GM12801 (cell line): Measurements from ENCODE around the gene UBAP2L.

Source experiments
- TF ChIP-seq, protein P1 (sequence below): IDR thresholded peaks from one replicate; pipeline ENCODE4 v1.5.1; 2011; ENCODE audit warnings: control low read depth; ENCODE audit not compliant: insufficient read length; ENCODE audit errors: extremely low read depth

UBAP2L gene, protein sequence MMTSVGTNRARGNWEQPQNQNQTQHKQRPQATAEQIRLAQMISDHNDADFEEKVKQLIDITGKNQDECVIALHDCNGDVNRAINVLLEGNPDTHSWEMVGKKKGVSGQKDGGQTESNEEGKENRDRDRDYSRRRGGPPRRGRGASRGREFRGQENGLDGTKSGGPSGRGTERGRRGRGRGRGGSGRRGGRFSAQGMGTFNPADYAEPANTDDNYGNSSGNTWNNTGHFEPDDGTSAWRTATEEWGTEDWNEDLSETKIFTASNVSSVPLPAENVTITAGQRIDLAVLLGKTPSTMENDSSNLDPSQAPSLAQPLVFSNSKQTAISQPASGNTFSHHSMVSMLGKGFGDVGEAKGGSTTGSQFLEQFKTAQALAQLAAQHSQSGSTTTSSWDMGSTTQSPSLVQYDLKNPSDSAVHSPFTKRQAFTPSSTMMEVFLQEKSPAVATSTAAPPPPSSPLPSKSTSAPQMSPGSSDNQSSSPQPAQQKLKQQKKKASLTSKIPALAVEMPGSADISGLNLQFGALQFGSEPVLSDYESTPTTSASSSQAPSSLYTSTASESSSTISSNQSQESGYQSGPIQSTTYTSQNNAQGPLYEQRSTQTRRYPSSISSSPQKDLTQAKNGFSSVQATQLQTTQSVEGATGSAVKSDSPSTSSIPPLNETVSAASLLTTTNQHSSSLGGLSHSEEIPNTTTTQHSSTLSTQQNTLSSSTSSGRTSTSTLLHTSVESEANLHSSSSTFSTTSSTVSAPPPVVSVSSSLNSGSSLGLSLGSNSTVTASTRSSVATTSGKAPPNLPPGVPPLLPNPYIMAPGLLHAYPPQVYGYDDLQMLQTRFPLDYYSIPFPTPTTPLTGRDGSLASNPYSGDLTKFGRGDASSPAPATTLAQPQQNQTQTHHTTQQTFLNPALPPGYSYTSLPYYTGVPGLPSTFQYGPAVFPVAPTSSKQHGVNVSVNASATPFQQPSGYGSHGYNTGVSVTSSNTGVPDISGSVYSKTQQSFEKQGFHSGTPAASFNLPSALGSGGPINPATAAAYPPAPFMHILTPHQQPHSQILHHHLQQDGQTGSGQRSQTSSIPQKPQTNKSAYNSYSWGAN

DNA sequence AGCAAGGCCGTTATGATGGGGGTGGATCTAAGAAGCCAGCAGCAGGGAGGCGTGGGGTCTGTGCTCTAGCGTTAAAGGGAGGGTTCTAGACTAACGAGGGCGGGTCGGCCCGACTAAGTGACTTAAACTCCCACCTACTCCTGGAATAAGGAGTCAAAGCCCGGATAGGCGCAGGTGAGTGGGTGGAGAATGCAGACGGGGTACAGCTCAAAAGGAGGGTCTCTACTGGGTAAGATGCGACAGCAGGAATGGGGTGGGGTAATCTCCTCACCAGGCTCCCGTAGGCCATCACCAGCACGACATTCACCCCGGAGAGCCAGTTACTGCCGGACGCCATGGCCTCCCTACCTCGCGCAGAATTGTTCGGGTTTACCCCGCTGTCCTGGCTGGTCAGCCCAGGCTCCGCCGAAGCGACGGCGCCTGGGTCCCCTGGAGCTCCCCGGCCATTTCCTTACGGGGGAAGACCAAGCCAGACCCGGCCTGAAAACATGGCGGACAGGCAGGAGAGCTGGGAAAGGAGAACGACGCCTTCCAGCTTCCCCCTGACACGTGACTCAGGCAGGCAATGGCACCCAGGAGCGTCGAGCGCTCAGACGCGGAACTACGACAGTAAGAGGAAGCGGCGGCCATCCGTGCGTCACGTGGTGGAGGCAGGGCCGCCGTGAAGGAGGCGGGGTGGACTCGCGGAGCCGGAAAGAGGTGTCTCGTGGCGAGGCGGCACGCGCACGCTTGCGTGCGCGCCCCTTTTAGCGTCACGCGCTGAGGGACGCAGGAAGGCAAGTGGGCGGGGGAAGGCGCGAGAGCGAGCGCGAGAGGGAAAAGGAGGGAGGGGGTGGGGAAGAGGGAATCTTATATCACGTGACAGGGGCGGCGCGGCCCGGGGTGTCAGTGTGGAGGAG, at the start of gene UBAP2L:
Gene UBAP2L, plus strand, starts transcription at position 885 of the 899 bp plus-strand sequence. CDS start 4,169 bp downstream, outside the sequence.
- TF ChIP-seq, protein P1, sequence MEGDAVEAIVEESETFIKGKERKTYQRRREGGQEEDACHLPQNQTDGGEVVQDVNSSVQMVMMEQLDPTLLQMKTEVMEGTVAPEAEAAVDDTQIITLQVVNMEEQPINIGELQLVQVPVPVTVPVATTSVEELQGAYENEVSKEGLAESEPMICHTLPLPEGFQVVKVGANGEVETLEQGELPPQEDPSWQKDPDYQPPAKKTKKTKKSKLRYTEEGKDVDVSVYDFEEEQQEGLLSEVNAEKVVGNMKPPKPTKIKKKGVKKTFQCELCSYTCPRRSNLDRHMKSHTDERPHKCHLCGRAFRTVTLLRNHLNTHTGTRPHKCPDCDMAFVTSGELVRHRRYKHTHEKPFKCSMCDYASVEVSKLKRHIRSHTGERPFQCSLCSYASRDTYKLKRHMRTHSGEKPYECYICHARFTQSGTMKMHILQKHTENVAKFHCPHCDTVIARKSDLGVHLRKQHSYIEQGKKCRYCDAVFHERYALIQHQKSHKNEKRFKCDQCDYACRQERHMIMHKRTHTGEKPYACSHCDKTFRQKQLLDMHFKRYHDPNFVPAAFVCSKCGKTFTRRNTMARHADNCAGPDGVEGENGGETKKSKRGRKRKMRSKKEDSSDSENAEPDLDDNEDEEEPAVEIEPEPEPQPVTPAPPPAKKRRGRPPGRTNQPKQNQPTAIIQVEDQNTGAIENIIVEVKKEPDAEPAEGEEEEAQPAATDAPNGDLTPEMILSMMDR = no peak

DNA sequence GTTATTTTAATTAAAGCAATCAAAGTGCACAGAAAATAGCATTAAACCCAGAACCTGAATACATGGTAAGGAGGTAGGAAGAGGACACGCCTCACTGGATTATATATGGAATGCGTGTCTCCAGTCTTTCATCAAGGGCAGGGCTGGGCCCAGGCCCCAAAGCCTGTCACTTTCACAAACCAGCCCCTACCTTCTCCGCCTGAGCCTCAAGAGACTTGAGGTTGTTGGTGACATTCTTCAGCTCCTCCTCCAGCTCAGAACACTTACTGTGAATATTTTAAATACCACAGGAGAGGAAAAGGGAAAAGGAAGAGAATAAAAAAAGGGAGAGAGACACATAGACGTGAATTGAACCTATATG, 49.6 kb upstream of the UBAP2L start:
- TF ChIP-seq, protein P1 = no peak

DNA sequence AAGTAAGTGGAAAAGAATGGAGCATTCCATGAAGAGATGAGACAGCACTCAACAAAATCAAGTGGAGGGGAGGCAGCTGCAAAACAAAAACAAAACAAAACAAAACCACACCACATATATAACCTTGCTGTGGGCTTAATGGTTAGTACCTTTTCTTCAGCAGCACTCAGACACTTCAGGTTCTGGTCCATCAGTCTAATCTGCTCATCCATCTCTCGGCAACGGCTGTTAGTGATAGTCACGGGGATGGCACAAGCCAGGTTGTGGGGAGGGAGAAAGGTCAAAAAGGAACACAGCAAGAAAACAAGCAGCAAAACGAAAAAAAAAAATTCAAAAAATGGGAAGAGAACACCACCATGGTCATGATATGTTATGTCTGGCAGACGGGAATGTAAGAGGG, 48.9 kb upstream of the UBAP2L start:
- TF ChIP-seq, protein P1 = no peak

DNA sequence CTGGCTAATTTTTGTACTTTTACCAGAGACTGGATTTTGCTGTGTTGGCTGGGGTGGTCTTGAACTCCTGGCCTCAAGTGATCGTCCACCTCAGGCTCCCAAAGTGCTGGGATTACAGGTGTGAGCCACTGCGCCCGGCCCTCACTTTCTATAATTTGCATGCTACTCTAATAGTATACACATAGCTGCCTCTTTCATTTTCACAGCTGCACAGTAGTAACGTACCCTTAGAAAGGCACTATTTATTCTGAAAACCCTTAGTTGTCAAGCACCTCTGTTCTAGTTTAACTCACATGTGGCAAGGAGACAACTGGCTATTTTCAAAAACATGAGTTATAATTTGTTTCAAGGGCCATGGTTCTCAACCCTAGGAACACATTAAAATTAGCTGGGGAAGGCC, 46.1 kb upstream of the UBAP2L start:
- TF ChIP-seq, protein P1 = no peak

DNA sequence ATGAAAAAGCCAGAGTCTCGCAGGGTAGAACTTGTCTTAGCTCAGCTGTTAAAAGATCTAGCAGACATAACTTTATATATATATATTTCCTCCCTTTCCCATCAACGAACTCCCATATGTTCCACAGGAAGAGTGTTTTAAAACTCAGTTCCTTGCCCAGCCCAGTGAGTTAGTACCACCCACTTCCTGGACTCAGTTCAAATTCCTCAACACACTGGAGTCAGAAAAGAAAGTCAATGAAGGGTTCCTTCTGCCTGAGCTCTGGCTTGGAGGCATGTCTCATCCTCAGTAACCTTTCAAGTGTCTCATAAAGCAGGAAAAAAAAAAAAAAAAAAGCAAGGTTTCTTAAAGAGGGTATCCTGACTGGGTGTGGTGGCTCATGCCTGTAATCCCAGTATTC, 44.4 kb upstream of the UBAP2L start:
- TF ChIP-seq, protein P1 = no peak

DNA sequence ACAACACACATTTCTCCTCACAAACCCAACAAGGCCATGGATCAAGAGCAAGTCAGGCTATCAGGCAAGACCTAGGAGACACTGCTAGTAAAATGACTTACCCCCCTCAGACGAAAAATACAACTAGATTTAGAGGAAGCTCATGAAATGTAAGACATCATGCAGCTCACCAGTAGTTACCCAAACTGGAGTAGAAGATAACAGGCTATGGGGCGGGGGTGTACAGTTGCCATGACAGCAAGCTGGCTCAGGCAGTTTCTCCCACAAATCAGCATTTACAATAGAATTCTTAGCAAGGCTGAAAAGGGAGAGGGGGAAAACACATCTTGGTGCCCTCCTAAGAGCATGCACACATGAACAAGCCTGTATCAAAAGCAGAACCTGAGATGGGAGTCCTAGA, 42.7 kb upstream of the UBAP2L start:
- TF ChIP-seq, protein P1 = no peak
